HG03045 (cell line): Measurements from ENCODE around the gene TCEANC2.

Experiments used
- ATAC-seq: cut with Tn5 transposase; IDR thresholded peaks from one replicate; pipeline ENCODE4 v1.9.1; 2021; ENCODE audit warnings: mild to moderate bottlenecking, moderate library complexity; ENCODE audit not compliant: unreplicated experiment

The TCEANC2 gene

GRCh38 chr1:54110996-54111395, 57.6 kb downstream of the TCEANC2 start:
- no peak for ATAC-seq

- no peak for ATAC-seq
These were observed 58.2 kb downstream of the TCEANC2 start for GRCh38 chr1:54111624-54112023.

GRCh38 chr1:54112027-54112426, 58.6 kb downstream of the TCEANC2 start:
- ATAC-seq, result no peak

- no peak for ATAC-seq
These were observed 59.4 kb downstream of the TCEANC2 start for GRCh38 chr1:54112705-54113368.

- ATAC-seq, result no peak
These were observed 60.6 kb downstream of the TCEANC2 start for GRCh38 chr1:54114001-54114400.

- ATAC-seq, result no peak
These were observed 61.5 kb downstream of the TCEANC2 start for GRCh38 chr1:54114955-54115354.

GRCh38 chr1:54115520-54115919, 62.1 kb downstream of the TCEANC2 start:
- ATAC-seq, result no peak

GRCh38 chr1:54117815-54118563, 64.6 kb downstream of the TCEANC2 start:
- no peak for ATAC-seq

GRCh38 chr1:54118704-54119103, 65.3 kb downstream of the TCEANC2 start:
- ATAC-seq, result no peak

GRCh38 chr1:54120018-54120697, 66.8 kb downstream of the TCEANC2 start:
- no peak for ATAC-seq

GRCh38 chr1:54120698-54121481, 67.5 kb downstream of the TCEANC2 start:
- no peak for ATAC-seq

GRCh38 chr1:54121482-54122134, 68.2 kb downstream of the TCEANC2 start:
- no peak for ATAC-seq

- no peak for ATAC-seq
These were observed 68.8 kb downstream of the TCEANC2 start for GRCh38 chr1:54122135-54122751.

GRCh38 chr1:54122992-54123391, 69.6 kb downstream of the TCEANC2 start:
- ATAC-seq, result no peak

GRCh38 chr1:54124472-54124871, 71.1 kb downstream of the TCEANC2 start:
- no peak for ATAC-seq

- ATAC-seq, result no peak
These were observed 71.5 kb downstream of the TCEANC2 start for GRCh38 chr1:54124906-54125305.

GRCh38 chr1:54125386-54126070, 72.1 kb downstream of the TCEANC2 start:
- no peak for ATAC-seq

- no peak for ATAC-seq
These were observed 72.9 kb downstream of the TCEANC2 start for GRCh38 chr1:54126271-54126815.

GRCh38 chr1:54127594-54128300, 74.3 kb downstream of the TCEANC2 start:
- no peak for ATAC-seq
